ENCODE measurements around the gene PLEKHM1. TPM values are rescaled to one million over a fixed set of nuclear protein-coding genes. Genes with fewer than 3 reads are reported as not detected.

PLEKHM1 gene
- total and polyA plus RNA-seq, 2 of the 13 experiments (the other 11 are each of a cell fraction or from before 2014, with no cell fraction given) = 7.6 to 13.5 TPM

DNA sequence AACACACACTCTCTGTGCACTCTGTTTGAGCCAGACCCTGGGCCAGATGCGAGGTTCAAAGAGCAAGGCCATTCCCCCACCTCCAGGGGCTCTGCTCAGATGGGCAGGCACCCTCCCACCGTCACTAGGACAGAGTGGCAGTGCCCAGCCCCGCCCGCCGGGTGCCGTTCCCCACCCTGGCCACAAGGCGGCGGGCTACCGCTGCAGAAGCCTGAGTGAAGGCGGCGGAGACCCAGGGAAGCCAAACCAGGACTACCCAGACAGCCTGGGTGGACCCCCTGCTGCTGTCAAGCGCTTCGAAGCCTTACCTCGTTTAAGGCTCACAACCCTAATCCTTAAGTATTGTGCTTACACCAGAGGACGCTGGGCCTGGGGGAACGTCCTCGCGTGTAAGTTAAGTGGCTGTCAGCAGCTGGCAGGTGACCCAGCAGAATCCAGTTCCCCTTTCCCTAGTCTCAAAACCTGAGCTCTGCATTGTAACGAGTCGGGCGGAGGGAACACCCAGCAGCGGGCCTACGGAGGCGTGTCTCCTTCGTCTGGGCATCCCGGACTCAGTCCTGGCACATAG is 62.4 kb downstream of the PLEKHM1 start (continued):
- TF ChIP-seq, protein P1, sequence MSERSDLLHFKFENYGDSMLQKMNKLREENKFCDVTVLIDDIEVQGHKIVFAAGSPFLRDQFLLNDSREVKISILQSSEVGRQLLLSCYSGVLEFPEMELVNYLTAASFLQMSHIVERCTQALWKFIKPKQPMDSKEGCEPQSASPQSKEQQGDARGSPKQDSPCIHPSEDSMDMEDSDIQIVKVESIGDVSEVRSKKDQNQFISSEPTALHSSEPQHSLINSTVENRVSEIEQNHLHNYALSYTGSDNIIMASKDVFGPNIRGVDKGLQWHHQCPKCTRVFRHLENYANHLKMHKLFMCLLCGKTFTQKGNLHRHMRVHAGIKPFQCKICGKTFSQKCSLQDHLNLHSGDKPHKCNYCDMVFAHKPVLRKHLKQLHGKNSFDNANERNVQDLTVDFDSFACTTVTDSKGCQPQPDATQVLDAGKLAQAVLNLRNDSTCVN (CRISPR knock-in tag; IDR thresholded peaks at IDR 0.05; ENCODE audit: borderline replicate concordance) = peak; percentile 73; the same call in 1 of the 2 replicates
- TF ChIP-seq, protein P2, sequence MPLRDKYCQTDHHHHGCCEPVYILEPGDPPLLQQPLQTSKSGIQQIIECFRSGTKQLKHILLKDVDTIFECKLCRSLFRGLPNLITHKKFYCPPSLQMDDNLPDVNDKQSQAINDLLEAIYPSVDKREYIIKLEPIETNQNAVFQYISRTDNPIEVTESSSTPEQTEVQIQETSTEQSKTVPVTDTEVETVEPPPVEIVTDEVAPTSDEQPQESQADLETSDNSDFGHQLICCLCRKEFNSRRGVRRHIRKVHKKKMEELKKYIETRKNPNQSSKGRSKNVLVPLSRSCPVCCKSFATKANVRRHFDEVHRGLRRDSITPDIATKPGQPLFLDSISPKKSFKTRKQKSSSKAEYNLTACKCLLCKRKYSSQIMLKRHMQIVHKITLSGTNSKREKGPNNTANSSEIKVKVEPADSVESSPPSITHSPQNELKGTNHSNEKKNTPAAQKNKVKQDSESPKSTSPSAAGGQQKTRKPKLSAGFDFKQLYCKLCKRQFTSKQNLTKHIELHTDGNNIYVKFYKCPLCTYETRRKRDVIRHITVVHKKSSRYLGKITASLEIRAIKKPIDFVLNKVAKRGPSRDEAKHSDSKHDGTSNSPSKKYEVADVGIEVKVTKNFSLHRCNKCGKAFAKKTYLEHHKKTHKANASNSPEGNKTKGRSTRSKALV (CRISPR knock-in tag; IDR thresholded peaks at IDR 0.05) = peak; percentile 87
- peak; percentile 89 for TF ChIP-seq STAG1 (CRISPR knock-in tag; IDR thresholded peaks at IDR 0.05)
- TF ChIP-seq ZSCAN21 (CRISPR knock-in tag; IDR thresholded peaks at IDR 0.05; ENCODE audit: borderline replicate concordance) = no peak
- TF ChIP-seq, protein P3, sequence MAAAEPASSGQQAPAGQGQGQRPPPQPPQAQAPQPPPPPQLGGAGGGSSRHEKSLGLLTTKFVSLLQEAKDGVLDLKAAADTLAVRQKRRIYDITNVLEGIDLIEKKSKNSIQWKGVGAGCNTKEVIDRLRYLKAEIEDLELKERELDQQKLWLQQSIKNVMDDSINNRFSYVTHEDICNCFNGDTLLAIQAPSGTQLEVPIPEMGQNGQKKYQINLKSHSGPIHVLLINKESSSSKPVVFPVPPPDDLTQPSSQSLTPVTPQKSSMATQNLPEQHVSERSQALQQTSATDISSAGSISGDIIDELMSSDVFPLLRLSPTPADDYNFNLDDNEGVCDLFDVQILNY (CRISPR knock-in tag; conservative IDR thresholded peaks at IDR 0.05) = no peak
- TF ChIP-seq, protein P4, sequence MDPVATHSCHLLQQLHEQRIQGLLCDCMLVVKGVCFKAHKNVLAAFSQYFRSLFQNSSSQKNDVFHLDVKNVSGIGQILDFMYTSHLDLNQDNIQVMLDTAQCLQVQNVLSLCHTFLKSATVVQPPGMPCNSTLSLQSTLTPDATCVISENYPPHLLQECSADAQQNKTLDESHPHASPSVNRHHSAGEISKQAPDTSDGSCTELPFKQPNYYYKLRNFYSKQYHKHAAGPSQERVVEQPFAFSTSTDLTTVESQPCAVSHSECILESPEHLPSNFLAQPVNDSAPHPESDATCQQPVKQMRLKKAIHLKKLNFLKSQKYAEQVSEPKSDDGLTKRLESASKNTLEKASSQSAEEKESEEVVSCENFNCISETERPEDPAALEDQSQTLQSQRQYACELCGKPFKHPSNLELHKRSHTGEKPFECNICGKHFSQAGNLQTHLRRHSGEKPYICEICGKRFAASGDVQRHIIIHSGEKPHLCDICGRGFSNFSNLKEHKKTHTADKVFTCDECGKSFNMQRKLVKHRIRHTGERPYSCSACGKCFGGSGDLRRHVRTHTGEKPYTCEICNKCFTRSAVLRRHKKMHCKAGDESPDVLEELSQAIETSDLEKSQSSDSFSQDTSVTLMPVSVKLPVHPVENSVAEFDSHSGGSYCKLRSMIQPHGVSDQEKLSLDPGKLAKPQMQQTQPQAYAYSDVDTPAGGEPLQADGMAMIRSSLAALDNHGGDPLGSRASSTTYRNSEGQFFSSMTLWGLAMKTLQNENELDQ (CRISPR knock-in tag; IDR thresholded peaks at IDR 0.05; ENCODE audit: borderline replicate concordance) = no peak
- TF ChIP-seq, protein P5, sequence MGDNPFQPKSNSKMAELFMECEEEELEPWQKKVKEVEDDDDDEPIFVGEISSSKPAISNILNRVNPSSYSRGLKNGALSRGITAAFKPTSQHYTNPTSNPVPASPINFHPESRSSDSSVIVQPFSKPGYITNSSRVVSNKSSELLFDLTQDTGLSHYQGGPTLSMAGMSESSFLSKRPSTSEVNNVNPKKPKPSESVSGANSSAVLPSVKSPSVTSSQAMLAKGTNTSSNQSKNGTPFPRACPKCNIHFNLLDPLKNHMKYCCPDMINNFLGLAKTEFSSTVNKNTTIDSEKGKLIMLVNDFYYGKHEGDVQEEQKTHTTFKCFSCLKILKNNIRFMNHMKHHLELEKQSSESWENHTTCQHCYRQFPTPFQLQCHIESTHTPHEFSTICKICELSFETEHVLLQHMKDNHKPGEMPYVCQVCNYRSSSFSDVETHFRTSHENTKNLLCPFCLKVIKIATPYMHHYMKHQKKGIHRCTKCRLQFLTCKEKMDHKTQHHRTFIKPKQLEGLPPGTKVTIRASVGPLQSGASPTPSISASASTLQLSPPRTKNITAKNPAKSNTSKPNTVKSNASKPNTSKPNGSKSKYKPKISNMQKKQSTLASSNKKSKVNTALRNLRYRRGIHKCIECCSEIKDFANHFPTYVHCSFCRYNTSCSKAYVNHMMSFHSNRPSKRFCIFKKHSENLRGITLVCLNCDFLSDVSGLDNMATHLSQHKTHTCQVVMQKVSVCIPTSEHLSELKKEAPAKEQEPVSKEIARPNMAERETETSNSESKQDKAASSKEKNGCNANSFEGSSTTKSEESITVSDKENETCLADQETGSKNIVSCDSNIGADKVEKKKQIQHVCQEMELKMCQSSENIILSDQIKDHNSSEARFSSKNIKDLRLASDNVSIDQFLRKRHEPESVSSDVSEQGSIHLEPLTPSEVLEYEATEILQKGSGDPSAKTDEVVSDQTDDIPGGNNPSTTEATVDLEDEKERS (CRISPR knock-in tag; IDR thresholded peaks at IDR 0.05) = no peak
- TF ChIP-seq ZNF792 (CRISPR knock-in tag; IDR thresholded peaks at IDR 0.05) = peak; percentile 70; the same call in 1 of the 2 replicates
- TF ChIP-seq, protein P6, sequence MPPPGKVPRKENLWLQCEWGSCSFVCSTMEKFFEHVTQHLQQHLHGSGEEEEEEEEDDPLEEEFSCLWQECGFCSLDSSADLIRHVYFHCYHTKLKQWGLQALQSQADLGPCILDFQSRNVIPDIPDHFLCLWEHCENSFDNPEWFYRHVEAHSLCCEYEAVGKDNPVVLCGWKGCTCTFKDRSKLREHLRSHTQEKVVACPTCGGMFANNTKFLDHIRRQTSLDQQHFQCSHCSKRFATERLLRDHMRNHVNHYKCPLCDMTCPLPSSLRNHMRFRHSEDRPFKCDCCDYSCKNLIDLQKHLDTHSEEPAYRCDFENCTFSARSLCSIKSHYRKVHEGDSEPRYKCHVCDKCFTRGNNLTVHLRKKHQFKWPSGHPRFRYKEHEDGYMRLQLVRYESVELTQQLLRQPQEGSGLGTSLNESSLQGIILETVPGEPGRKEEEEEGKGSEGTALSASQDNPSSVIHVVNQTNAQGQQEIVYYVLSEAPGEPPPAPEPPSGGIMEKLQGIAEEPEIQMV (CRISPR knock-in tag; IDR thresholded peaks at IDR 0.05; ENCODE audit: low read depth) = no peak
- TF ChIP-seq, protein P7, sequence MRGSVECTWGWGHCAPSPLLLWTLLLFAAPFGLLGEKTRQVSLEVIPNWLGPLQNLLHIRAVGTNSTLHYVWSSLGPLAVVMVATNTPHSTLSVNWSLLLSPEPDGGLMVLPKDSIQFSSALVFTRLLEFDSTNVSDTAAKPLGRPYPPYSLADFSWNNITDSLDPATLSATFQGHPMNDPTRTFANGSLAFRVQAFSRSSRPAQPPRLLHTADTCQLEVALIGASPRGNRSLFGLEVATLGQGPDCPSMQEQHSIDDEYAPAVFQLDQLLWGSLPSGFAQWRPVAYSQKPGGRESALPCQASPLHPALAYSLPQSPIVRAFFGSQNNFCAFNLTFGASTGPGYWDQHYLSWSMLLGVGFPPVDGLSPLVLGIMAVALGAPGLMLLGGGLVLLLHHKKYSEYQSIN (CRISPR knock-in tag; IDR thresholded peaks at IDR 0.05; ENCODE audit: borderline replicate concordance) = no peak
- 0 out of 2 replicates have a peak, but pooled peaks have one; percentile 36 for TF ChIP-seq SNAPC2 (CRISPR knock-in tag; IDR thresholded peaks at IDR 0.05)
- TF ChIP-seq ADNP (CRISPR knock-in tag; IDR thresholded peaks at IDR 0.05) = 0 out of 2 replicates have a peak, but pooled peaks have one; percentile 68
